ENCODE data around the gene APOBR. TPM values are rescaled to one million over a fixed set of nuclear protein-coding genes. Genes with fewer than 3 reads are reported as not detected.

APOBR gene
- total and polyA plus RNA-seq, 2 donors (not counting 3 experiments of a cell fraction or from before 2014, with no cell fraction given), result not detected

Other genes starting within 250 kb of the APOBR start
- gene SBK1, start 202.1 kb upstream of the APOBR start, total RNA-seq, result 0.51 and 0.60 TPM in 2 replicates
- gene SBK1, start 202.1 kb upstream of the APOBR start, polyA plus RNA-seq, result 0.19 and 0.21 TPM in 2 replicates
- 1.1 and 5.0 TPM in 2 replicates for gene NPIPB6, start 131.1 kb upstream of the APOBR start, total RNA-seq
- gene NPIPB6, start 131.1 kb upstream of the APOBR start, polyA plus RNA-seq, result not detected in 2 replicates
- 14.7 and 52.1 TPM in 2 replicates for gene EIF3CL, start 90.8 kb upstream of the APOBR start, total RNA-seq
- 137 and 188 TPM in 2 replicates for gene EIF3CL, start 90.8 kb upstream of the APOBR start, polyA plus RNA-seq
- gene NPIPB7, start 22.3 kb upstream of the APOBR start, total RNA-seq, result not detected in 2 replicates
- gene NPIPB7, start 22.3 kb upstream of the APOBR start, polyA plus RNA-seq, result 0.06 and 0.08 TPM in 2 replicates
- gene CLN3, start 2.6 kb upstream of the APOBR start, total RNA-seq, result 33.1 and 40.2 TPM in 2 replicates
- gene CLN3, start 2.6 kb upstream of the APOBR start, polyA plus RNA-seq, result 75.7 and 76.1 TPM in 2 replicates
- not detected in 2 replicates for gene IL27, start 12.2 kb downstream of the APOBR start, total RNA-seq
- not detected in 2 replicates for gene IL27, start 12.2 kb downstream of the APOBR start, polyA plus RNA-seq
- gene NUPR1, start 44.3 kb downstream of the APOBR start, total RNA-seq, result 1.8 and 4.9 TPM in 2 replicates
- gene NUPR1, start 44.3 kb downstream of the APOBR start, polyA plus RNA-seq, result 1.2 and 1.8 TPM in 2 replicates
- 12.0 and 17.6 TPM in 2 replicates for gene SGF29, start 59.3 kb downstream of the APOBR start, total RNA-seq
- gene SGF29, start 59.3 kb downstream of the APOBR start, polyA plus RNA-seq, result 3.4 and 3.6 TPM in 2 replicates
- not detected in 2 replicates for gene SULT1A2, start 102.4 kb downstream of the APOBR start, total RNA-seq
- gene SULT1A2, start 102.4 kb downstream of the APOBR start, polyA plus RNA-seq, result 0.06 TPM in 1 of 2 replicates, not detected in the other
- gene SULT1A1, start 115.4 kb downstream of the APOBR start, total RNA-seq, result 0.62 and 0.77 TPM in 2 replicates
- 0.65 and 0.90 TPM in 2 replicates for gene SULT1A1, start 115.4 kb downstream of the APOBR start, polyA plus RNA-seq
- 0.90 TPM in 1 of 2 replicates, not detected in the other for gene NPIPB8, start 143.4 kb downstream of the APOBR start, total RNA-seq
- gene NPIPB8, start 143.4 kb downstream of the APOBR start, polyA plus RNA-seq, result 0.11 TPM in 1 of 2 replicates, not detected in the other
- 669 and 744 TPM in 2 replicates for gene EIF3C, start 216.8 kb downstream of the APOBR start, total RNA-seq
- 417 and 524 TPM in 2 replicates for gene EIF3C, start 216.8 kb downstream of the APOBR start, polyA plus RNA-seq

Data from endothelial cell of umbilical vein (primary cell).